HepG2 (cell line): ENCODE data around the gene NLRX1. TPM values are rescaled to one million over a fixed set of nuclear protein-coding genes. Genes with fewer than 3 reads are reported as not detected.

ENCODE experiments used
- ARID4A ChIP-seq: sonication (generic); formaldehyde crosslinking; IDR thresholded peaks from 2 replicates; pipeline ENCODE4 v1.5.0; 2020; ENCODE audit warnings: mild to moderate bottlenecking, missing genetic modification reagents, borderline replicate concordance
- ATF6 ChIP-seq: sonication (generic); formaldehyde crosslinking; conservative IDR thresholded peaks from 2 replicates; pipeline ENCODE4 v1.4.0; 2020; ENCODE audit warnings: missing genetic modification reagents
- BORCS8-MEF2B ChIP-seq: sonication (generic); formaldehyde crosslinking; IDR thresholded peaks from 2 replicates; pipeline ENCODE4 v1.8.0; 2022; ENCODE audit warnings: mild to moderate bottlenecking, missing genetic modification reagents
- NPAS2 ChIP-seq: sonication (generic); formaldehyde crosslinking; IDR thresholded peaks from 2 replicates; pipeline ENCODE4 v1.8.0; 2022; ENCODE audit warnings: mild to moderate bottlenecking, missing genetic modification reagents, borderline replicate concordance
- SKIL ChIP-seq: sonication (generic); formaldehyde crosslinking; IDR thresholded peaks from 2 replicates; pipeline ENCODE4 v1.8.0; 2022; ENCODE audit warnings: missing genetic modification reagents, mild to moderate bottlenecking, moderate library complexity, borderline replicate concordance
- WIZ ChIP-seq: sonication (generic); formaldehyde crosslinking; IDR thresholded peaks from 2 replicates; pipeline ENCODE4 v1.5.1; 2020; ENCODE audit warnings: mild to moderate bottlenecking, missing genetic modification reagents
- ZBTB33 ChIP-seq: sonication (generic); formaldehyde crosslinking; IDR thresholded peaks from 2 replicates; pipeline ENCODE4 v1.4.0; 2020; ENCODE audit warnings: missing genetic modification reagents
- ZFP82 ChIP-seq: sonication (generic); formaldehyde crosslinking; IDR thresholded peaks from 2 replicates; pipeline ENCODE4 v1.5.1; 2020; ENCODE audit warnings: mild to moderate bottlenecking, missing genetic modification reagents, borderline replicate concordance
- ZNF232 ChIP-seq: sonication (generic); formaldehyde crosslinking; IDR thresholded peaks from 2 replicates; pipeline ENCODE4 v1.4.0; 2020; ENCODE audit warnings: missing genetic modification reagents, borderline replicate concordance
- ZNF260 ChIP-seq: sonication (generic); formaldehyde crosslinking; IDR thresholded peaks from 2 replicates; pipeline ENCODE4 v1.4.0; 2020; ENCODE audit warnings: missing genetic modification reagents, low read depth, mild to moderate bottlenecking, borderline replicate concordance
- ZNF724P ChIP-seq: sonication (generic); formaldehyde crosslinking; IDR thresholded peaks from 2 replicates; pipeline ENCODE4 v1.8.0; 2022; ENCODE audit warnings: missing genetic modification reagents, borderline replicate concordance
- ZNF740 ChIP-seq: sonication (generic); formaldehyde crosslinking; IDR thresholded peaks from 2 replicates; pipeline ENCODE4 v1.4.0; 2020; ENCODE audit warnings: missing genetic modification reagents
- polyA plus RNA-seq, 8 experiments: library from polyadenylated mRNA; depleted of rRNA in 3 of 8; stranded (reverse) in 7 of 8; unstranded in 1 of 8; fragments of >200 nt; fragmentation: Illumina TruSeq in 4 of 8; extraction: Trizol in 4 of 8; gene quantifications; 2 replicates each; pipeline versions ENCODE4 v1.2.1 to v1.2.3, GENCODE V29; 2011 to 2016; ENCODE audit warnings: low read depth in 4 of 8, missing spikeins in 1 of 8, mixed read lengths in 1 of 8; ENCODE audit not compliant: insufficient read depth in 1 of 8
- total RNA-seq, 5 experiments: library from RNA; depleted of rRNA; stranded (reverse); fragments of >200 nt; fragmentation: Illumina TruSeq; extraction: Trizol; gene quantifications; 2 replicates each; pipeline ENCODE4 v1.2.3, GENCODE V29; 2016; ENCODE audit warnings: low read depth in 1 of 5

NLRX1 gene
- total and polyA plus RNA-seq, 2 of the 13 experiments (the other 11 are each of a cell fraction or from before 2014, with no cell fraction given), result 8.7 to 11.0 TPM

GRCh38 chr11:119130662-119131061 is 37.9 kb upstream of the NLRX1 start (continued):
- peak; percentile 60 for TF ChIP-seq ZBTB33 (CRISPR knock-in tag)
- TF ChIP-seq ARID4A (CRISPR knock-in tag), result no peak
- no peak for TF ChIP-seq ZFP82 (CRISPR knock-in tag)
- no peak for TF ChIP-seq ZNF724P
- TF ChIP-seq ZNF260 (CRISPR knock-in tag), result no peak
- no peak for TF ChIP-seq ATF6 (CRISPR knock-in tag)
- TF ChIP-seq ZNF232 (CRISPR knock-in tag), result no peak
- no peak for TF ChIP-seq ZNF740
- TF ChIP-seq WIZ (CRISPR knock-in tag), result no peak
- TF ChIP-seq BORCS8-MEF2B, result no peak
- no peak for TF ChIP-seq NPAS2
- no peak for TF ChIP-seq SKIL (CRISPR knock-in tag)
